ENCODE results near the gene RPL27. TPM values are rescaled to one million over a fixed set of nuclear protein-coding genes. Genes with fewer than 3 reads are reported as not detected.

Gene RPL27
- total RNA-seq: 100 to 1,000 TPM; 535 to 569 TPM

GRCh38 chr17:42997984-42998938 is at the start of gene RPL27:
TSS of gene RPL27 (plus strand) at chr17:42998419. CDS start at chr17:42998751, 332 bp downstream.
- H3K27me3 ChIP-seq (replicated peaks; ENCODE audit: insufficient read depth): no peaks in the 10 kb centered on the region
- peak within 1 kb of the TSS; percentile 91 to 94 for H3K27ac ChIP-seq
- peaks cover 14 to 21% of the 10 kb centered on the region in 2 donors for H3K4me1 ChIP-seq (ENCODE audit: control insufficient read depth in 1 of 2, low read depth in 2 of 2)
- peaks cover 27% of the 10 kb centered on the region for H3K36me3 ChIP-seq
- DNase-seq (ENCODE audit: low spot score) (peak; percentile 95), ATAC-seq (ENCODE audit: insufficient number of reproducible peaks, low FRiP score, low read depth) (peak; percentile 94)
- peak within 1 kb of the TSS; percentile 90 for H3K4me3 ChIP-seq
- peak; percentile 92 for TF ChIP-seq CTCF (IDR thresholded peaks at IDR 0.05)
- H3K9me3 ChIP-seq: no peaks in the 10 kb centered on the region

GRCh38 chr17:42950044-42950783 is 48.0 kb upstream of the RPL27 start:
- no peak for TF ChIP-seq CTCF (IDR thresholded peaks at IDR 0.05)
- ATAC-seq (ENCODE audit: insufficient number of reproducible peaks, low FRiP score, low read depth): no peak

GRCh38 chr17:42953669-42954068 is 44.5 kb upstream of the RPL27 start:
- peaks cover 70% of the 10 kb centered on the region for H3K36me3 ChIP-seq
- ATAC-seq (ENCODE audit: insufficient number of reproducible peaks, low FRiP score, low read depth): no peak

More at GRCh38 chr17:42950044-42950783, 48.0 kb upstream of the RPL27 start:
- Histone ChIP-seq H3K27me3 (replicated peaks; ENCODE audit: insufficient read depth) (no peaks in the 10 kb centered on the region), H3K4me3 (no peak overlapping the region), H3K36me3 (peaks cover 49% of the 10 kb centered on the region), H3K9me3 (no peaks in the 10 kb centered on the region), H3K27ac (no peak overlapping the region), H3K4me1 (ENCODE audit: control insufficient read depth in 1 of 2, low read depth in 2 of 2) (peaks cover 4 to 7% of the 10 kb centered on the region in 2 donors)
- no peak for DNase-seq (ENCODE audit: low spot score)

GRCh38 chr17:42964161-42964932 is 33.9 kb upstream of the RPL27 start, which contains the start of gene AARSD1:
TSS of gene AARSD1 (minus strand) at chr17:42964454. CDS start at chr17:42964440, 14 bp downstream.
- H3K9me3 ChIP-seq: no peaks in the 10 kb centered on the region
- DNase-seq (ENCODE audit: low spot score) (peak; percentile 56), ATAC-seq (ENCODE audit: insufficient number of reproducible peaks, low FRiP score, low read depth) (peak; percentile 83)
- H3K4me3 ChIP-seq: peak within 1 kb of the TSS; percentile 81
- no peak for TF ChIP-seq CTCF (IDR thresholded peaks at IDR 0.05)
- peaks cover 4 to 9% of the 10 kb centered on the region in 2 donors for H3K4me1 ChIP-seq (ENCODE audit: control insufficient read depth in 1 of 2, low read depth in 2 of 2)
- peaks cover 22% of the 10 kb centered on the region for H3K36me3 ChIP-seq
- no peaks in the 10 kb centered on the region for H3K27me3 ChIP-seq (replicated peaks; ENCODE audit: insufficient read depth)
- H3K27ac ChIP-seq: peak within 1 kb of the TSS; percentile 84 to 87

More at GRCh38 chr17:42953669-42954068, 44.5 kb upstream of the RPL27 start:
- Histone ChIP-seq H3K4me1 (ENCODE audit: control insufficient read depth in 1 of 2, low read depth in 2 of 2) (no peaks in the 10 kb centered on the region), H3K4me3 (no peak overlapping the region), H3K27ac (no peak overlapping the region), H3K9me3 (no peaks in the 10 kb centered on the region), H3K27me3 (replicated peaks; ENCODE audit: insufficient read depth) (no peaks in the 10 kb centered on the region)
- no peak for TF ChIP-seq CTCF (IDR thresholded peaks at IDR 0.05)
- DNase-seq (ENCODE audit: low spot score): no peak
